ENCODE results near the gene HIVEP3. TPM values are rescaled to one million over a fixed set of nuclear protein-coding genes. Genes with fewer than 3 reads are reported as not detected.

Gene HIVEP3
- total RNA-seq, 4 donors from 2014 or later, result 6.1 to 10.1 (median 7.8) TPM

GRCh38 chr1:41507110-41507720 lies 411.5 kb downstream of the HIVEP3 start:
- no peak for TF ChIP-seq CTCF (IDR thresholded peaks at IDR 0.05)
- ATAC-seq (ENCODE audit: low FRiP score), result no peak
- DNase-seq (ENCODE audit: low spot score), result no peak

- ATAC-seq (ENCODE audit: low FRiP score), result no peak
- TF ChIP-seq CTCF (IDR thresholded peaks at IDR 0.05), result no peak
- DNase-seq (ENCODE audit: low spot score), result no peak
Measured at GRCh38 chr1:41504114-41505035, 414.3 kb downstream of the HIVEP3 start.

- ATAC-seq (ENCODE audit: low FRiP score) (no peak), DNase-seq (ENCODE audit: low spot score) (no peak)
- TF ChIP-seq CTCF (IDR thresholded peaks at IDR 0.05), result no peak
Measured at GRCh38 chr1:41503538-41504113, 415.1 kb downstream of the HIVEP3 start.

- ATAC-seq (ENCODE audit: low FRiP score) (no peak), DNase-seq (ENCODE audit: low spot score) (no peak)
- TF ChIP-seq CTCF (IDR thresholded peaks at IDR 0.05), result no peak
Measured at GRCh38 chr1:41502912-41503311, 415.8 kb downstream of the HIVEP3 start.

- DNase-seq (ENCODE audit: low spot score), result no peak
- ATAC-seq (ENCODE audit: low FRiP score), result no peak
- no peak for TF ChIP-seq CTCF (IDR thresholded peaks at IDR 0.05)
Measured at GRCh38 chr1:41501581-41501980, 417.1 kb downstream of the HIVEP3 start.

GRCh38 chr1:41500781-41501518 lies 417.8 kb downstream of the HIVEP3 start:
- no peak for ATAC-seq (ENCODE audit: low FRiP score)

More at GRCh38 chr1:41500781-41501518, 417.8 kb downstream of the HIVEP3 start:
- TF ChIP-seq CTCF (IDR thresholded peaks at IDR 0.05), result no peak
- DNase-seq (ENCODE audit: low spot score), result no peak

Data from omental fat pad (tissue), 4 donors.